Stimulated activated effector memory CD8-positive, alpha-beta T cell treated with anti-CD3 and anti-CD28 coated beads, Interleukin-12 subunit alpha, Interleukin-12 subunit beta, amount 100 ng/mL, for 72 hours (primary cell): ENCODE data around the gene GRXCR2.
"Not testable (repeated sequence)": the region's sequence is repeated elsewhere in the genome, so short reads cannot be mapped to it uniquely, and the experiment has no call there.

ENCODE experiments used
- ATAC-seq: fragments of 150-1000 bp; cut with Tn5 transposase; 2 replicates; pipeline ENCODE4 v1.10.0; 2021
- DNase-seq, 2 donors: peaks; one replicate each; pipeline ENCODE4 v3.0.0; 2021 to 2022; ENCODE audit warnings: low spot score in 2 of 2
- H3K27ac Mint-ChIP-seq: one replicate; pipeline ENCODE4 v1.8.0; 2022; ENCODE audit warnings: mild to moderate bottlenecking, mixed read lengths
- H3K36me3 Mint-ChIP-seq: one replicate; pipeline ENCODE4 v1.8.0; 2022; ENCODE audit warnings: mild to moderate bottlenecking, mixed read lengths
- H3K4me1 Mint-ChIP-seq: one replicate; pipeline ENCODE4 v1.8.0; 2022; ENCODE audit warnings: mixed read lengths
- H3K4me3 Mint-ChIP-seq: one replicate; pipeline ENCODE4 v1.8.0; 2022; ENCODE audit warnings: mild to moderate bottlenecking, mixed read lengths
- H3K9me3 Mint-ChIP-seq: one replicate; pipeline ENCODE4 v1.8.0; 2022; ENCODE audit warnings: mixed read lengths

Gene GRXCR2

GRCh38 chr5:145856285-145856818 is 16.5 kb downstream of the GRXCR2 start:
- H3K4me3 Mint-ChIP-seq: no peak overlapping the region
- DNase-seq (no peak), ATAC-seq (peak; percentile 58)
- H3K4me1 Mint-ChIP-seq: no peaks in the 10 kb centered on the region
- H3K9me3 Mint-ChIP-seq: no peaks in the 10 kb centered on the region
- H3K36me3 Mint-ChIP-seq: no peaks in the 10 kb centered on the region
- no peak overlapping the region for H3K27ac Mint-ChIP-seq

GRCh38 chr5:145855763-145856267 is 17.0 kb downstream of the GRXCR2 start:
- Mint-ChIP-seq H3K4me1 (no peaks in the 10 kb centered on the region), H3K4me3 (no peak overlapping the region), H3K27ac (no peak overlapping the region), H3K36me3 (no peaks in the 10 kb centered on the region), H3K9me3 (no peaks in the 10 kb centered on the region)
- DNase-seq: no peak
- ATAC-seq: no peak

- no peak overlapping the region for H3K27ac Mint-ChIP-seq
- DNase-seq (no peak), ATAC-seq (no peak)
- H3K36me3 Mint-ChIP-seq: no peaks in the 10 kb centered on the region
- no peaks in the 10 kb centered on the region for H3K9me3 Mint-ChIP-seq
- H3K4me1 Mint-ChIP-seq: no peaks in the 10 kb centered on the region
- H3K4me3 Mint-ChIP-seq: no peak overlapping the region
Observed at GRCh38 chr5:145854651-145855258, 18.1 kb downstream of the GRXCR2 start.

- ATAC-seq: no peak
- DNase-seq: no peak
- Mint-ChIP-seq H3K4me3 (no peak overlapping the region), H3K27ac (no peak overlapping the region), H3K36me3 (no peaks in the 10 kb centered on the region), H3K4me1 (no peaks in the 10 kb centered on the region), H3K9me3 (no peaks in the 10 kb centered on the region)
Observed at GRCh38 chr5:145853781-145854376, 18.9 kb downstream of the GRXCR2 start.

GRCh38 chr5:145852990-145853389 is 19.8 kb downstream of the GRXCR2 start:
- ATAC-seq: no peak
- no peaks in the 10 kb centered on the region for H3K4me1 Mint-ChIP-seq
- no peaks in the 10 kb centered on the region for H3K36me3 Mint-ChIP-seq
- no peaks in the 10 kb centered on the region for H3K9me3 Mint-ChIP-seq
- no peak overlapping the region for H3K4me3 Mint-ChIP-seq
- DNase-seq: no peak
- H3K27ac Mint-ChIP-seq: no peak overlapping the region

- DNase-seq: no peak
- H3K4me1 Mint-ChIP-seq: no peaks in the 10 kb centered on the region
- no peaks in the 10 kb centered on the region for H3K36me3 Mint-ChIP-seq
- no peak overlapping the region for H3K27ac Mint-ChIP-seq
- ATAC-seq: no peak
- H3K4me3 Mint-ChIP-seq: no peak overlapping the region
- H3K9me3 Mint-ChIP-seq: no peaks in the 10 kb centered on the region
Observed at GRCh38 chr5:145848854-145849253, 24.0 kb downstream of the GRXCR2 start.

- Mint-ChIP-seq H3K4me1 (no peaks in the 10 kb centered on the region), H3K4me3 (no peak overlapping the region), H3K9me3 (no peaks in the 10 kb centered on the region), H3K36me3 (no peaks in the 10 kb centered on the region), H3K27ac (no peak overlapping the region)
- DNase-seq (no peak), ATAC-seq (no peak)
Observed at GRCh38 chr5:145847499-145848497, 25.0 kb downstream of the GRXCR2 start.

- H3K4me1 Mint-ChIP-seq: no peaks in the 10 kb centered on the region
- H3K27ac Mint-ChIP-seq: no peak overlapping the region
- no peaks in the 10 kb centered on the region for H3K36me3 Mint-ChIP-seq
- ATAC-seq (no peak), DNase-seq (no peak)
- H3K9me3 Mint-ChIP-seq: no peaks in the 10 kb centered on the region
- no peak overlapping the region for H3K4me3 Mint-ChIP-seq
Observed at GRCh38 chr5:145846081-145846480, 26.7 kb downstream of the GRXCR2 start.

- no peaks in the 10 kb centered on the region for H3K36me3 Mint-ChIP-seq
- DNase-seq (no peak), ATAC-seq (no peak)
- no peaks in the 10 kb centered on the region for H3K9me3 Mint-ChIP-seq
- no peaks in the 10 kb centered on the region for H3K4me1 Mint-ChIP-seq
- no peak overlapping the region for H3K27ac Mint-ChIP-seq
- no peak overlapping the region for H3K4me3 Mint-ChIP-seq
Observed at GRCh38 chr5:145841299-145841698, 31.5 kb downstream of the GRXCR2 start.

GRCh38 chr5:145840458-145841132 is 32.2 kb downstream of the GRXCR2 start:
- Mint-ChIP-seq H3K36me3 (no peaks in the 10 kb centered on the region), H3K4me1 (no peaks in the 10 kb centered on the region), H3K4me3 (no peak overlapping the region), H3K27ac (no peak overlapping the region), H3K9me3 (no peaks in the 10 kb centered on the region)
- DNase-seq: no peak
- ATAC-seq: no peak

GRCh38 chr5:145838276-145838675 is 34.5 kb downstream of the GRXCR2 start:
- no peak for DNase-seq
- no peaks in the 10 kb centered on the region for H3K4me1 Mint-ChIP-seq
- H3K27ac Mint-ChIP-seq: no peak overlapping the region
- H3K9me3 Mint-ChIP-seq: no peaks in the 10 kb centered on the region
- H3K4me3 Mint-ChIP-seq: no peak overlapping the region
- no peaks in the 10 kb centered on the region for H3K36me3 Mint-ChIP-seq
- no peak for ATAC-seq

GRCh38 chr5:145836241-145836640 is 36.6 kb downstream of the GRXCR2 start:
- DNase-seq, H3K4me3 Mint-ChIP-seq, H3K9me3 Mint-ChIP-seq, H3K4me1 Mint-ChIP-seq, H3K27ac Mint-ChIP-seq, ATAC-seq, H3K36me3 Mint-ChIP-seq: not testable (repeated sequence)

- Mint-ChIP-seq H3K36me3 (no peaks in the 10 kb centered on the region), H3K27ac (no peak overlapping the region), H3K4me1 (no peaks in the 10 kb centered on the region), H3K4me3 (peak overlapping the region; percentile 57), H3K9me3 (no peaks in the 10 kb centered on the region)
- DNase-seq: no peak
- ATAC-seq: no peak
Observed at GRCh38 chr5:145835848-145836239, 37.0 kb downstream of the GRXCR2 start.

- H3K27ac Mint-ChIP-seq: no peak within 1 kb of the TSS
- H3K9me3 Mint-ChIP-seq: no peaks in the 10 kb centered on the region
- DNase-seq (peak; percentile 44 to 73), ATAC-seq (peak; percentile 81)
- H3K4me1 Mint-ChIP-seq: no peaks in the 10 kb centered on the region
- peak within 1 kb of the TSS; percentile 57 for H3K4me3 Mint-ChIP-seq
- H3K36me3 Mint-ChIP-seq: no peaks in the 10 kb centered on the region
Observed at GRCh38 chr5:145834917-145835847, 37.6 kb downstream of the GRXCR2 start, which contains the start of gene PRELID2. Gene PRELID2, minus strand, starts transcription at chr5:145835342. Its CDS starts 91 bp downstream, at chr5:145835251.
